GM12873 (cell line): Measurements from ENCODE around the gene FAAP20.

ENCODE experiments used
- CTCF ChIP-seq: IDR thresholded peaks from 2 replicates; pipeline ENCODE4 v1.5.1; 2012; ENCODE audit warnings: low read depth, mild to moderate bottlenecking, moderate library complexity, low read length, control low read depth; ENCODE audit not compliant: insufficient read depth; ENCODE audit errors: missing control alignments

Gene FAAP20

GRCh38 chr1:2233468-2233867 is 38.9 kb upstream of the FAAP20 start:
- no peak for TF ChIP-seq CTCF

- TF ChIP-seq CTCF = no peak
Observed at GRCh38 chr1:2232916-2233438, 38.4 kb upstream of the FAAP20 start.

GRCh38 chr1:2232255-2232915 is 37.8 kb upstream of the FAAP20 start:
- TF ChIP-seq CTCF = no peak

- TF ChIP-seq CTCF = no peak
Observed at GRCh38 chr1:2231532-2232254, 37.1 kb upstream of the FAAP20 start.

GRCh38 chr1:2230781-2231531 is 36.4 kb upstream of the FAAP20 start:
- TF ChIP-seq CTCF = no peak

GRCh38 chr1:2229911-2230731 is 35.5 kb upstream of the FAAP20 start:
- TF ChIP-seq CTCF = no peak
